Nephron progenitor cell (in vitro differentiated cells): ENCODE results near the gene SVOPL.
A peak's percentile ranks its signal among the peaks of the same experiment; 100 is the strongest.

ENCODE experiments used
- DNase-seq: peaks from one replicate; pipeline ENCODE4 v3.0.0; 2021
- H3K27ac Mint-ChIP-seq: 2 replicates; pipeline ENCODE4 v1.8.0; 2021; ENCODE audit warnings: mild to moderate bottlenecking, moderate library complexity, mixed read lengths
- H3K27me3 Mint-ChIP-seq: 2 replicates; pipeline ENCODE4 v1.8.0; 2021; ENCODE audit warnings: mild to moderate bottlenecking, low read depth, mixed read lengths; ENCODE audit not compliant: poor library complexity
- H3K36me3 Mint-ChIP-seq: 2 replicates; pipeline ENCODE4 v1.8.0; 2021; ENCODE audit warnings: low read depth, mixed read lengths
- H3K4me1 Mint-ChIP-seq: 2 replicates; pipeline ENCODE4 v1.8.0; 2021; ENCODE audit warnings: mixed read lengths
- H3K4me3 Mint-ChIP-seq: 2 replicates; pipeline ENCODE4 v1.8.0; 2021; ENCODE audit warnings: mild to moderate bottlenecking, moderate library complexity, mixed read lengths
- H3K9me3 Mint-ChIP-seq: 2 replicates; pipeline ENCODE4 v1.8.0; 2021; ENCODE audit warnings: mild to moderate bottlenecking, moderate library complexity, mixed read lengths
- TF ChIP-seq, protein P1 (sequence below): fragments of 200-600 bp; sonication (generic); IDR thresholded peaks from 2 replicates; pipeline ENCODE4 v1.5.0; 2021; ENCODE audit warnings: antibody characterized with exemption

SVOPL gene

GRCh38 chr7:138700857-138701536 is at the start of gene SVOPL:
Gene SVOPL (minus strand): TSS chr7:138701362. CDS start chr7:138679045, 22,317 bp downstream.
- no peak within 1 kb of the TSS for H3K27ac Mint-ChIP-seq
- no peak for DNase-seq
- peaks cover 23% of the 10 kb centered on the region for H3K27me3 Mint-ChIP-seq
- no peak within 1 kb of the TSS for H3K4me3 Mint-ChIP-seq
- H3K4me1 Mint-ChIP-seq: peaks cover 5% of the 10 kb centered on the region
- H3K9me3 Mint-ChIP-seq: no peaks in the 10 kb centered on the region
- H3K36me3 Mint-ChIP-seq: no peaks in the 10 kb centered on the region
- TF ChIP-seq, protein P1, sequence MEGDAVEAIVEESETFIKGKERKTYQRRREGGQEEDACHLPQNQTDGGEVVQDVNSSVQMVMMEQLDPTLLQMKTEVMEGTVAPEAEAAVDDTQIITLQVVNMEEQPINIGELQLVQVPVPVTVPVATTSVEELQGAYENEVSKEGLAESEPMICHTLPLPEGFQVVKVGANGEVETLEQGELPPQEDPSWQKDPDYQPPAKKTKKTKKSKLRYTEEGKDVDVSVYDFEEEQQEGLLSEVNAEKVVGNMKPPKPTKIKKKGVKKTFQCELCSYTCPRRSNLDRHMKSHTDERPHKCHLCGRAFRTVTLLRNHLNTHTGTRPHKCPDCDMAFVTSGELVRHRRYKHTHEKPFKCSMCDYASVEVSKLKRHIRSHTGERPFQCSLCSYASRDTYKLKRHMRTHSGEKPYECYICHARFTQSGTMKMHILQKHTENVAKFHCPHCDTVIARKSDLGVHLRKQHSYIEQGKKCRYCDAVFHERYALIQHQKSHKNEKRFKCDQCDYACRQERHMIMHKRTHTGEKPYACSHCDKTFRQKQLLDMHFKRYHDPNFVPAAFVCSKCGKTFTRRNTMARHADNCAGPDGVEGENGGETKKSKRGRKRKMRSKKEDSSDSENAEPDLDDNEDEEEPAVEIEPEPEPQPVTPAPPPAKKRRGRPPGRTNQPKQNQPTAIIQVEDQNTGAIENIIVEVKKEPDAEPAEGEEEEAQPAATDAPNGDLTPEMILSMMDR: no peak

- Mint-ChIP-seq H3K9me3 (no peaks in the 10 kb centered on the region), H3K4me1 (peaks cover 47% of the 10 kb centered on the region), H3K36me3 (no peaks in the 10 kb centered on the region), H3K27me3 (peaks cover 7% of the 10 kb centered on the region), H3K4me3 (no peak overlapping the region), H3K27ac (peak overlapping the region; percentile 72)
- TF ChIP-seq, protein P1: no peak
- no peak for DNase-seq
Observed at GRCh38 chr7:138750473-138750872, 49.3 kb upstream of the SVOPL start.

DNA sequence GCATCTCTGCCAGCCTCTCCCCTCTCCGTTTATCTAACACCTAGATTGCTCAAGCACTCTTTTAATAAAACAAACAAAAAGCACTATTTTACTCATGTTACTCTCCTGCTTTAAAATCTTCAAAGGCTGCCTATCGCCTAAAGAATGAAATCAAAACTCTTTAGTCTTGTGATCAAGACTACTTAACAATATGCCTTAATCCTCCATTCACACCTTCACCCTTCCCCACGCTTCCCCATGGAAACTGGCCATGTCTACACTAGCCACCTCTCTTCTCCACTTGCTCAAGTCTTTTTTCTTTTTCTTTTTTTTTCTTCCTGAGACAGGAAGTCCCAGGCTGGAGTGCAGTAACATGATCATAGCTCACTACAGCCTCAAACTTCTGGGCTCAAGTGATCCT is 48.8 kb upstream of the SVOPL start:
- peaks cover 42% of the 10 kb centered on the region for H3K4me1 Mint-ChIP-seq
- no peak overlapping the region for H3K4me3 Mint-ChIP-seq
- no peak for DNase-seq
- no peaks in the 10 kb centered on the region for H3K9me3 Mint-ChIP-seq
- peaks cover 7% of the 10 kb centered on the region for H3K27me3 Mint-ChIP-seq
- no peaks in the 10 kb centered on the region for H3K36me3 Mint-ChIP-seq
- TF ChIP-seq, protein P1: no peak
- H3K27ac Mint-ChIP-seq: no peak overlapping the region

DNA sequence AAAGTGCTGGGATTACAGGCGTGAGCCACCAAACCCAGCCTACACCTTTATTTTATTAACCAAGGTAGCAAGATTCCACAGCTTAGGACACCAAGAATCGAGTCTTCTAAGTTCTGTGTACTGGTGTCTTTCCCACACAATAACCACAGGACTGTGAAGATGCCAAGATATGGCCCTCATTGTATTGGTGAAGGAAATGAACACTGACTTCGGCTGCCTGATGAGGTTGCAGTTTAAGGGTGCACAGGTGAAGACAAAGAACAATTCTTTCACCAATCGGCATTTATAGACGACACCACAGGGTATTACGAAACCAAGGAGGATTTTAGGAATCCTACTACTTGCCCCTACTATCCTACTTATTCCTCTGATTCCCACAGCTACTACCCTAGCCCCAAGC is 47.5 kb upstream of the SVOPL start:
- Mint-ChIP-seq H3K27me3 (peaks cover 9% of the 10 kb centered on the region), H3K27ac (no peak overlapping the region), H3K4me3 (no peak overlapping the region), H3K9me3 (no peaks in the 10 kb centered on the region), H3K4me1 (peaks cover 39% of the 10 kb centered on the region), H3K36me3 (no peaks in the 10 kb centered on the region)
- TF ChIP-seq, protein P1: no peak
- DNase-seq: no peak

DNA sequence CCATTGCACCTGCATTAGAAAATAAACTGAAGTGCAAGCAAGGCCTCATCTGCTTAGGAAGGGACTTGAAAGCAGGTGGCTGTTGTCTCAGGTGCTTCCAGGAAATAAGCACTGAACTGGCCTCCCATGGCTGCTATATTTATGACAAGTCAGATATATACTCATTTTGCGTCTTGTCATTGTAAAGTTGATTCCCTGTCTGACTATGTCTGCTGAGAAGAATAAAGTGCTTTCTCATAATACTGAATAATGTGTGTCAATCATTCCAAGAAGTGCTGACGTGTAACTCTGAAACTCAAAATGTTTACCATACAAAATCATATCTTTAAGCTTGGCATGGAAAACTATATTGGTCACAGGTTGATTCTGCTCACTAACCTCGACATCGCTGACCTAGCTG is 44.9 kb upstream of the SVOPL start:
- Mint-ChIP-seq H3K4me3 (no peak overlapping the region), H3K27me3 (peaks cover 10% of the 10 kb centered on the region), H3K4me1 (peaks cover 23% of the 10 kb centered on the region), H3K36me3 (no peaks in the 10 kb centered on the region), H3K27ac (no peak overlapping the region), H3K9me3 (no peaks in the 10 kb centered on the region)
- TF ChIP-seq, protein P1: no peak
- DNase-seq: no peak

DNA sequence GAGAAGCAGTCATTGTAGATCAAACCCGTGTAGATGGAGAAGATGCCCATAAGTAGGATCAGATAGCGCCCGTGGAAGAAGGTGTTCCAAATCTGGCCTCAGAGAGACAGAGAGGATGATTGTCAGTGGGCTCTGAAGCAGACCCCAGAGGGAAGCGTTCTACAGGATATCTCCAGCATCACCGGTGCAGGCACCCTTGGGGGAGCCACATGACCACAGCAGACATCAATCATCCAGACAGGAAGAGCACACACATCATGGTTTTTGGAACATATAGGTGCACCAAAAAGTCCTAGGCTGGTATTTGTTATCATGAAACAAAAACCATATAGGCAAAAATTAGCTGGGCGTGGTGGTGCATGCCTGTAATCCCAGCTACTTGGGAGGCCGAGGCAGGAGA is 44.0 kb upstream of the SVOPL start:
- H3K36me3 Mint-ChIP-seq: no peaks in the 10 kb centered on the region
- no peak overlapping the region for H3K4me3 Mint-ChIP-seq
- TF ChIP-seq, protein P1: no peak
- no peaks in the 10 kb centered on the region for H3K9me3 Mint-ChIP-seq
- H3K27ac Mint-ChIP-seq: no peak overlapping the region
- no peak for DNase-seq
- H3K4me1 Mint-ChIP-seq: peaks cover 14% of the 10 kb centered on the region
- H3K27me3 Mint-ChIP-seq: peaks cover 9% of the 10 kb centered on the region
